Lung (tissue), 12 donors: ENCODE results near the gene SLC38A4. TPM values are rescaled to one million over a fixed set of nuclear protein-coding genes. Genes with fewer than 3 reads are reported as not detected.

ENCODE experiments used
- ATAC-seq: fragments of 200-7000 bp; cut with Tn5 transposase; one replicate; pipeline ENCODE4 v1.9.1; 2020; ENCODE audit warnings: moderate number of reproducible peaks; ENCODE audit not compliant: insufficient read depth, low FRiP score
- DNase-seq, 3 donors: peaks; one replicate each; pipeline ENCODE4 v3.0.0-alpha.2; 2013 to 2017
- H3K27ac ChIP-seq, 2 donors: one replicate each; pipeline ENCODE4 v1.5.1; 2013; ENCODE audit warnings: mild to moderate bottlenecking in 2 of 2, moderate library complexity in 2 of 2, control low read depth in 1 of 2, inconsistent platforms in 1 of 2, low read depth in 1 of 2, low read length in 1 of 2
- H3K27me3 ChIP-seq, 3 donors: one replicate each; pipeline ENCODE4 v1.5.1; 2013; ENCODE audit warnings: low read length in 2 of 3; ENCODE audit not compliant: control insufficient read depth in 3 of 3, insufficient read depth in 3 of 3
- H3K36me3 ChIP-seq, 4 donors: one replicate each; pipeline ENCODE4 v1.5.1; 2013; ENCODE audit warnings: low read length in 4 of 4, mild to moderate bottlenecking in 1 of 4, moderate library complexity in 1 of 4; ENCODE audit not compliant: control insufficient read depth in 4 of 4, insufficient read depth in 4 of 4
- H3K4me1 ChIP-seq, 5 donors: one replicate each; pipeline ENCODE4 v1.5.1; 2013; ENCODE audit warnings: low read length in 5 of 5, mild to moderate bottlenecking in 2 of 5, moderate library complexity in 1 of 5; ENCODE audit not compliant: control insufficient read depth in 5 of 5, insufficient read depth in 5 of 5
- H3K4me3 ChIP-seq: one replicate; pipeline ENCODE4 v1.5.1; 2013; ENCODE audit warnings: mild to moderate bottlenecking, control low read depth, moderate library complexity
- H3K9ac ChIP-seq, 2 donors: one replicate each; pipeline ENCODE4 v1.5.1; 2013; ENCODE audit warnings: low read length in 2 of 2, control low read depth in 1 of 2; ENCODE audit not compliant: insufficient read depth in 1 of 2
- H3K9me3 ChIP-seq, 4 donors: one replicate each; pipeline ENCODE4 v1.5.1; 2013; ENCODE audit warnings: low read length in 3 of 4, mild to moderate bottlenecking in 1 of 4, moderate library complexity in 1 of 4; ENCODE audit not compliant: control insufficient read depth in 4 of 4, insufficient read depth in 3 of 4
- WGBS, 2 donors: extraction: QIAGEN DNeasy Blood & Tissue Kit; methylation state at CpG; one replicate each; pipeline ENCODE4 v1.1.7; 2013; 5-methylcytosine and 5-hydroxymethylcytosine counted together
- polyA plus RNA-seq, 2 donors: library from polyadenylated mRNA; stranded (reverse); fragments of 200-250 nt; gene quantifications; one replicate each; pipeline ENCODE4 v1.2.1, GENCODE V29; 2013
- total RNA-seq, 2 donors: library from RNA; depleted of rRNA in 1 of 2; stranded (reverse); fragments of >200 nt in 1 of 2; gene quantifications; one replicate each; pipeline ENCODE4 v1.2.1, GENCODE V29; 2014 to 2021
- TF ChIP-seq, protein P1 (sequence below): IDR thresholded peaks from 2 replicates; pipeline ENCODE4 v1.5.1; 2012; ENCODE audit warnings: mild to moderate bottlenecking; ENCODE audit errors: control extremely low read depth, extremely low read depth
- donor health status: control.
- donor health status: control.
- donor health status: Bipolar disorder and iron deficiency.
- donor health status: healthy.
- donor health status: DM: yes; HTN: yes; CAD: no.

SLC38A4 gene
- total and polyA plus RNA-seq, 4 donors = 0.07 to 2.7 (median 0.45) TPM

DNA sequence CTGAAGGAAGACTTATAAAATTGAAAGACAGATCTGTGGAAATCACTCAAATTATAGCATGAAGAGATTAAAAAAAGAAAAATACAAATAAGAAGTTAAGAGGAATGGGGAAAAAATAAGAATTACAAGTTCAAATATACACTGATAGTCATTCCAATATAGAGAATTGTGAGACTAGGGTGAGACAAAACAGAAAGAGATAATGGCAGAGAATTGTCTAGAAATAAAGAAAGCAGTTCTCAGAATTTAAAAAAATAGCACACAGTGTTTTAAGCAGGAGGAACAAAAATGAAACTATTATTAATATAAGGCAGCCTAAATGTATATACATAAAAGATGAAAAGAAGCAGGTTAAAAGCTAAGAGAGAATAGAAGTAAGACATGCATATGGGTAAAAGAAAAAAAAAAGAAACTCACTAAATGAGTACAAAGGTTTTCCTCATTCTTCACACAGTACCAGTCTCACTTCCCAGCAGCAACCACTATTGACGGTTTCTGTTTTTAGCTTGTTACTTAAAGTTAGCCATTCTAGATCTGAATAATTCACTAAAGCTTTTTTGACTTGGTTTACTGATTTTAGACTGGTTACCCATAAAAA is 31.1 kb downstream of the SLC38A4 start:
- no peak overlapping the region for H3K27ac ChIP-seq
- no peak overlapping the region for H3K9ac ChIP-seq
- H3K4me3 ChIP-seq = no peak overlapping the region
- H3K27me3 ChIP-seq = no peaks in the 10 kb centered on the region
- H3K9me3 ChIP-seq = peaks cover 0 to 2% (median 0%) of the 10 kb centered on the region in 4 donors
- no peaks in the 10 kb centered on the region for H3K36me3 ChIP-seq
- ATAC-seq = no peak
- DNase-seq = no peak
- 83% methylated on average over 1 of the region's 1 CpG for WGBS, 2 donors
- no peaks in the 10 kb centered on the region for H3K4me1 ChIP-seq
- TF ChIP-seq, protein P1, sequence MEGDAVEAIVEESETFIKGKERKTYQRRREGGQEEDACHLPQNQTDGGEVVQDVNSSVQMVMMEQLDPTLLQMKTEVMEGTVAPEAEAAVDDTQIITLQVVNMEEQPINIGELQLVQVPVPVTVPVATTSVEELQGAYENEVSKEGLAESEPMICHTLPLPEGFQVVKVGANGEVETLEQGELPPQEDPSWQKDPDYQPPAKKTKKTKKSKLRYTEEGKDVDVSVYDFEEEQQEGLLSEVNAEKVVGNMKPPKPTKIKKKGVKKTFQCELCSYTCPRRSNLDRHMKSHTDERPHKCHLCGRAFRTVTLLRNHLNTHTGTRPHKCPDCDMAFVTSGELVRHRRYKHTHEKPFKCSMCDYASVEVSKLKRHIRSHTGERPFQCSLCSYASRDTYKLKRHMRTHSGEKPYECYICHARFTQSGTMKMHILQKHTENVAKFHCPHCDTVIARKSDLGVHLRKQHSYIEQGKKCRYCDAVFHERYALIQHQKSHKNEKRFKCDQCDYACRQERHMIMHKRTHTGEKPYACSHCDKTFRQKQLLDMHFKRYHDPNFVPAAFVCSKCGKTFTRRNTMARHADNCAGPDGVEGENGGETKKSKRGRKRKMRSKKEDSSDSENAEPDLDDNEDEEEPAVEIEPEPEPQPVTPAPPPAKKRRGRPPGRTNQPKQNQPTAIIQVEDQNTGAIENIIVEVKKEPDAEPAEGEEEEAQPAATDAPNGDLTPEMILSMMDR = no peak

DNA sequence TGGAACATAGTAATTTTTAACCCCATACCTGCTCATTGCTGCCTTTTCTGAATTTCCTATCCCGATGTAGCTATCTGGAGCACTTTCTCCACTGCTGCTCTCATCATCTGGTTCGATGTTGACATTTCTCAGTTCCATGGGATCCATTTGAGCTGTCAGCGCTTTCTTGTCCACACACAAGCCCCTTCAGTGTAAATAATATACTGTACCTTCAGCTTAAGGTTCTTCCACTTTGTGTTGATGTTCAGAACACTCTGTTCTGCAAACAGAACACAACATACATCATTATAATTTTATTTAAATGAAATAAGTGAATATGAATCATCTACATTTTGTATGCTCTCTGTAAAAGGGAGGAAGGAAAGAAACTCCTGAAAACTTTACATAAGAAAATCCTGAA is 32.9 kb downstream of the SLC38A4 start:
- Histone ChIP-seq H3K4me3 (no peak overlapping the region), H3K36me3 (no peaks in the 10 kb centered on the region), H3K9ac (no peak overlapping the region), H3K27me3 (no peaks in the 10 kb centered on the region), H3K4me1 (no peaks in the 10 kb centered on the region), H3K9me3 (peaks cover 0 to 2% (median 0%) of the 10 kb centered on the region in 4 donors), H3K27ac (no peak overlapping the region)
- ATAC-seq (no peak), DNase-seq (no peak)
- 86 to 91% methylated on average over 3 of the region's 3 CpGs for WGBS, 2 donors
- TF ChIP-seq, protein P1 = no peak

DNA sequence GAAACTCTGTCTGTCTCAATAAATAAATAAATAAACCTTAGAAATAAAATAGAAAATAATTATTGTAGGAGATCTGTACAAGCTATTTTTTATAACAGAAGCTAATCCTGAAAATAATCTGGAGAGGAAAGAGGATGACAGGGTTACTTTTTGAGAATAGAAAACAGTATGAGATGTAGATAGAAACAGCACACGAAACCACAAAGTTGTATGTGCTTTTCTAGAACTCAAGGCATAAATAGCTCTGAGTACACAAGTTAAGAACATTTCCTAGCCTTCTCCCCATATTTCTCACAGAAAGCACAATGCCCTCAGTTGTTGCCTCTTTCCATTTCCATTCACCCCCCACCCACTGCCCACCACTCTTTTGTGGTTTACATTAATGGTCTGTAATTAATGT is 35.7 kb downstream of the SLC38A4 start:
- H3K27me3 ChIP-seq = no peaks in the 10 kb centered on the region
- no peaks in the 10 kb centered on the region for H3K4me1 ChIP-seq
- no peaks in the 10 kb centered on the region for H3K9me3 ChIP-seq
- TF ChIP-seq, protein P1 = no peak
- H3K4me3 ChIP-seq = no peak overlapping the region
- H3K9ac ChIP-seq = no peak overlapping the region
- DNase-seq = no peak
- WGBS, 2 donors = 44 to 100% methylated on average over 1 of the region's 1 CpG
- no peak overlapping the region for H3K27ac ChIP-seq
- ATAC-seq = no peak
- H3K36me3 ChIP-seq = no peaks in the 10 kb centered on the region
